ENCODE data around the gene KAZALD1.

GRCh38 chr10:101111547-101111946 is 49.8 kb downstream of the KAZALD1 start:
- no peak for TF ChIP-seq USF1 (IDR thresholded peaks at IDR 0.05)
- TF ChIP-seq REST (IDR thresholded peaks at IDR 0.05; ENCODE audit: low read depth) = no peak
- no peak for TF ChIP-seq CEBPB (IDR thresholded peaks at IDR 0.05)
- no peak for TF ChIP-seq NFIC (IDR thresholded peaks at IDR 0.05)
- TF ChIP-seq TCF12 (IDR thresholded peaks at IDR 0.05; ENCODE audit: low read depth) = no peak
- no peak for TF ChIP-seq EGR1 (IDR thresholded peaks at IDR 0.05)
- no peak for TF ChIP-seq YY1 (IDR thresholded peaks at IDR 0.05; ENCODE audit: low read depth)
- no peak for TF ChIP-seq CREB1 (IDR thresholded peaks at IDR 0.05; ENCODE audit: low read depth)
- no peak for TF ChIP-seq EP300 (IDR thresholded peaks at IDR 0.05; ENCODE audit: borderline replicate concordance)
- no peak for TF ChIP-seq TAF1 (IDR thresholded peaks at IDR 0.05; ENCODE audit: low read depth)
- no peak for TF ChIP-seq MAX (IDR thresholded peaks at IDR 0.05)
- no peak for TF ChIP-seq RAD21 (IDR thresholded peaks at IDR 0.05; ENCODE audit: low read depth)

All from Ishikawa (cell line).